ENCODE measurements around the gene TOGARAM1. TPM values are rescaled to one million over a fixed set of nuclear protein-coding genes. Genes with fewer than 3 reads are reported as not detected.

The TOGARAM1 gene, protein sequence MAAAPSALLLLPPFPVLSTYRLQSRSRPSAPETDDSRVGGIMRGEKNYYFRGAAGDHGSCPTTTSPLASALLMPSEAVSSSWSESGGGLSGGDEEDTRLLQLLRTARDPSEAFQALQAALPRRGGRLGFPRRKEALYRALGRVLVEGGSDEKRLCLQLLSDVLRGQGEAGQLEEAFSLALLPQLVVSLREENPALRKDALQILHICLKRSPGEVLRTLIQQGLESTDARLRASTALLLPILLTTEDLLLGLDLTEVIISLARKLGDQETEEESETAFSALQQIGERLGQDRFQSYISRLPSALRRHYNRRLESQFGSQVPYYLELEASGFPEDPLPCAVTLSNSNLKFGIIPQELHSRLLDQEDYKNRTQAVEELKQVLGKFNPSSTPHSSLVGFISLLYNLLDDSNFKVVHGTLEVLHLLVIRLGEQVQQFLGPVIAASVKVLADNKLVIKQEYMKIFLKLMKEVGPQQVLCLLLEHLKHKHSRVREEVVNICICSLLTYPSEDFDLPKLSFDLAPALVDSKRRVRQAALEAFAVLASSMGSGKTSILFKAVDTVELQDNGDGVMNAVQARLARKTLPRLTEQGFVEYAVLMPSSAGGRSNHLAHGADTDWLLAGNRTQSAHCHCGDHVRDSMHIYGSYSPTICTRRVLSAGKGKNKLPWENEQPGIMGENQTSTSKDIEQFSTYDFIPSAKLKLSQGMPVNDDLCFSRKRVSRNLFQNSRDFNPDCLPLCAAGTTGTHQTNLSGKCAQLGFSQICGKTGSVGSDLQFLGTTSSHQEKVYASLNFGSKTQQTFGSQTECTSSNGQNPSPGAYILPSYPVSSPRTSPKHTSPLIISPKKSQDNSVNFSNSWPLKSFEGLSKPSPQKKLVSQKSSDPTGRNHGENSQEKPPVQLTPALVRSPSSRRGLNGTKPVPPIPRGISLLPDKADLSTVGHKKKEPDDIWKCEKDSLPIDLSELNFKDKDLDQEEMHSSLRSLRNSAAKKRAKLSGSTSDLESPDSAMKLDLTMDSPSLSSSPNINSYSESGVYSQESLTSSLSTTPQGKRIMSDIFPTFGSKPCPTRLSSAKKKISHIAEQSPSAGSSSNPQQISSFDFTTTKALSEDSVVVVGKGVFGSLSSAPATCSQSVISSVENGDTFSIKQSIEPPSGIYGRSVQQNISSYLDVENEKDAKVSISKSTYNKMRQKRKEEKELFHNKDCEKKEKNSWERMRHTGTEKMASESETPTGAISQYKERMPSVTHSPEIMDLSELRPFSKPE (N-terminal part only)
- 7.1 and 7.7 TPM in 2 replicates for total RNA-seq (2014; rRNA removed; shearing (Covaris generic))

- DNase-seq (ENCODE audit: low spot score) = peak; percentile 97
These were observed at the start of gene TOGARAM1, which contains the start of gene KLHL28 for GRCh38 chr14:44961554-44962333. TSS of gene TOGARAM1 (plus strand) at chr14:44962190. CDS start at chr14:44962422, 232 bp downstream. TSS of gene KLHL28 (minus strand) at chr14:44961947. CDS start at chr14:44945928, 16,019 bp downstream.

DNA sequence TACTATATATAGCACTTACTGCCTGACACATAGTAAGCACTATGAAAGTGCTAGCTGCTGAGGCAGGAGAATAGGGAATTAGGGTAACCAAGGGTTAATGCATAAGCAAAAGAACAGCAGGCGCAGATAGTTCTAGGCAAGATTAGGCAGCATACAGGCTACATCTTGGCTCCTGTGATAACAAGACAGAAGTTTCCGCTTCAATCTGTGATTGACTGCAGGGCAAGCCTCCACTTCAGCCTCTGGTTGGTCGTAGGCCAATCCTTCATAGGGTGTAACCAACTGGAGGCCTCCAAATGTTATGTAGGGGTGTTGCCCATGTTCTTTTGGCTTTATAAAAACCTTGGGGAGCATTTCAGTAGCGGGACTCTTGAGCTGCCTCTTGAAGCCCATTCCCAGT lies 47.1 kb upstream of the TOGARAM1 start:
- no peak for DNase-seq (ENCODE audit: low spot score)

GRCh38 chr14:44928793-44929192 lies 33.2 kb upstream of the TOGARAM1 start:
- DNase-seq (ENCODE audit: low spot score) = no peak

DNA sequence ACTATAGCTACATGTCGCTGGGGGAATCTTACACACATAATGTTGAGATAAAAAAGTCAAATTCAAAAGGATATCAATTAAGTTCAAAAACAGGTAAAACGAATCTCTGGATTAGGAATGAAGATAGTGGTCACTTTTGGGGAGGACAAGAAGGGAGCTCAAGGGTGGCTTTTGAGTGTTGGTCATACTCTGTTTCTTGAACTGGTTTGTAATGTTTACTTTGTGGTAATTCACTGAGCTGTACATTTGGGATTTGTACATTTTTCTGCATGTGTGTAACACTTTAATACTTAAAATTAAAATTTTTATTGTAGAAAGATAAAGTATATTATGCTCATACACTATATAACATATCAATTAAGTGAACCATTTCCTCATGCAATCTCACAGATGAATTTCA lies 26.8 kb upstream of the TOGARAM1 start:
- DNase-seq (ENCODE audit: low spot score) = no peak

DNA sequence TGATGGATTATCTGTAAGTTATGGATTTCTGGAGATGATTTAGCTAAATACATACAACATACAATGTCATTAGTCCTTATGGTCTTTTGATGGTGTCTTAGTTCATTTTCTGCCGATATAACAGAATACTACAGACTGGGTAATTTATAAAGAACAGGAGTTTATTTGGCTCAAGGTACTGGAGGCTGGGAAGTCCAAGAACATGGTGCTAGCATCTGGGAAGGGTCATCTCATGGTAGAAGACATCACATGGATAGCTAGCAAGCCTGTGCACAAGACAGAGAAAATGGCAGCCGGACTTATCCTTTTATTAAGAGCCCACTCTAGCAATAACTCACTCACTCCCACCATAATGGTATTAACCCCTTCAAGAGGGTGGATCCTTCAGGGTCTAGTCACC lies 24.4 kb upstream of the TOGARAM1 start:
- DNase-seq (ENCODE audit: low spot score) = no peak

GRCh38 chr14:44940211-44940610 lies 21.8 kb upstream of the TOGARAM1 start:
- DNase-seq (ENCODE audit: low spot score) = no peak

GRCh38 chr14:44940944-44941343 lies 21.0 kb upstream of the TOGARAM1 start:
- no peak for DNase-seq (ENCODE audit: low spot score)

GRCh38 chr14:44941591-44941990 lies 20.4 kb upstream of the TOGARAM1 start:
- DNase-seq (ENCODE audit: low spot score) = no peak

DNA sequence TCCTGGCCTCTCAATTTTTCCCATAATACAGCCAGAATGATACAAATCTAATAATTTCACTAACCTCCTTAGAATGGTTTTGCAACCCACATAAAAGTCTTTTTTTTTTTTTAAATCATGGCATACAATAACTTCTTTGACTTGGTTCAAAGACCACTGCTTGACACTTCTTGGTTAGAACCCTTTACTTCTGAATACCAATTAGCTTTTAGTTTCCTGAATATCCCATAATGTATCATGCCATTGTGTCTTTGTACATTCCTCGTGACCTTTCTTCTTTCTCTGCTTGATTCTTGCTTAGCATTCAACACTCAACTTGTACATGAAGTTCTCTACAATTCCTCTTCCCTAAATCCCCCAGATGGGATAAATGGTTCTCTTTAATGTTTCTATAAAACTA lies 19.6 kb upstream of the TOGARAM1 start:
- DNase-seq (ENCODE audit: low spot score) = no peak

GRCh38 chr14:44944107-44944506 lies 17.9 kb upstream of the TOGARAM1 start:
- no peak for DNase-seq (ENCODE audit: low spot score)

DNA sequence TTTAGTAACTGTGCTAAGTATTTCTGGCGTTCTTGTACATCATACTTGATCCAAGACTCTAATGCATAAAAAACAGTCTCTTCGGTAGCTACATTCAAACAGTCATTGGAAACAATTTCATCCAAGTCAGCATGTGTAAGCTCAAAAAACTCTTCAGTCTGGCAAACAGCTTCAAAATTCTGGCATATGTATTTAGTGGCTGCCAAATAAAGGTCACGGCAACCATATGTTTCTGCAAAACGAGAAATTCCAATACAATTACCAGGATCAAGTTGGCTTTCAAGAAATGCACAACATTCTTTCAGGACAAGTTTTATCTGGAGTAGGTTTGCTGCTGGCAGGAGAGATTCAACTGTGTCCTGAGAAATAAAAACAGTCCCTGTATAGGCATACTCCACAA lies 16.7 kb upstream of the TOGARAM1 start:
- no peak for DNase-seq (ENCODE audit: low spot score)

GRCh38 chr14:44951051-44951450 lies 10.9 kb upstream of the TOGARAM1 start:
- no peak for DNase-seq (ENCODE audit: low spot score)

DNA sequence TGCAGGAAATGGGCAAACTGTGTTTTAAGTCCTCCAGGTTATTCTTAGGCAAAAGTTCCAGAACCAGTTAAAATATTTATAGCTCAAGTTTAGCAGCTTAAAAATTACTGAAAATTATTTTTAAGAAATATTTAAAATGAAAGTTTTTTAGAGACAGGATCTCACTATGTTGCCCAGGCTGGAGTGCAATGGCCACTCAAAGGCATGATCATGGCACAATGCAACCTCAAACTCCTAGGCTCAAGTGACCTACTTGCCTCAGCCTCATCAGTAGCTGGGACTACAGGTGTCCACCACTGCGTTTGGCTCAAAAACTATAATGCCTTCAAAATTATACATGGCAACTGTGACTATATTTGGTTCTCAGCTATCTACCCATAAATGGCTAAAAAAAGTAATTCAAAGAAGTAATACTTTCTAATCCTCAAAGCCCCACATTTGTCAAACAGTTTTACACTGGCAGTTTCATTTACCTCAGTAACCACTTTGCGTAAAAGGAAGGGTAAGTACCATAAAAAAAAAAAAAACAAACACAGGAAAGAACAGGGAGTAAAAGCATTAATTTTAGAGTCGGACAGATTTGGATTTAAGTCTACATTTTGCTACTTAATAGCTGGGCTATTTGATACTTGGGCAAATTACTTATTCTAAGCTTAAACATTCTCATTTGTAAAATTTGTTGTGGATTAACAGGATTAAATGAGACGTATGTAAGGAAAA lies 9.4 kb upstream of the TOGARAM1 start:
- no peak for DNase-seq (ENCODE audit: low spot score)

DNA sequence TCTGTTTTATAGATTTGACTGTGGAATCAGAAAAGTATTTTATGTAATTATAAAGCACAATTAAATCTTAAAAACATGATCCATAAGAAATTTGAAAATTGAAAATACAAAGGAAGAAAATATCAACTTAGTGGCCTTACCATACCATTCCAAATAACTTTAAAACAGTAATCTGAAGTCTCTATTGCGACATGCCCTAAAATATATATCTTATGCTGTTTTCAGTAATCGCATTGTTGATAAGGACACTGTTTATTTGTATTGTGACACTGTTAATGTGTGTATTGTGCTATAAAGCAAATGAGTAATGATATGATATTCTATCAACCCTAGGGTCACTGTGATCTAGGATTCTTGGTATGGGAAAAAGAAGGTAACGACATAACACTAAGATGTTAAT lies 7.2 kb upstream of the TOGARAM1 start:
- DNase-seq (ENCODE audit: low spot score) = no peak

DNA sequence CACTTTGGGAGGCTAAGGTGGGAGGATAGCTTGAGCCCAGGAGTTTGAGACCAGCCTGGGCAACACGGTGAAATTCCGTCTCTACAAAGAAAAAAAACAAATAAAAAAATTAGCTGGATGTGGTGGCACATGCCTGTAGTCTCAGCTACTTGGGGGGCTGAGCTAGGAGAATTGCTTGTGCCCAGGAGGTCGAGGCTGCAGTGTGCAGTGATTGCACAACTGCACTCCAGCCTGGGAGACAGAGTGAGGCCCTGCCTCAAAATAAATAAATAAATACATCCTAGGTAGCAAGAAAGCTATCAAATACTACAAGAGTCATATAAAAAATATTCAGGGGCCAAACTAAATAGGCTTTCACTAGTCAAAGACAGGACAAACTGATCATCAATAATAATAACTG lies 6.5 kb upstream of the TOGARAM1 start:
- no peak for DNase-seq (ENCODE audit: low spot score)

DNA sequence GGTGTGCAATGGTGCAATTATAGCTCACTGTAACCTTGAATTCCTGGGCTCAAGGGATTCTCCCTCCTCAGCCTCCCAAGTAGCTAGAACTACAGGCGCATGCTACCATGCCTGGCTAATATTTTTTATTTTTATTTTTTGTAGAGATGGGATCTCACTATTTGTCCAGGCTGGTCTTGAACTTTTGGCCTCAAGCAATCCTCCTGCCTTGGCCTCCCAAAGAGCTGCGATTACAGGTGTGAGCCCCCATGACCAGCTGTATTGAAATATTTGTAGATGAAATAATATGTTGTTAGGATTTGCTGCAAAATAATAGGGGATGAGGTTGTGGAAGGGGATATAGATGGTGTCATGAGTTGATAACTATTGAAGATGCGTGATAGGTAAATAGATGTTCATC lies 5.1 kb upstream of the TOGARAM1 start:
- no peak for DNase-seq (ENCODE audit: low spot score)

- no peak for DNase-seq (ENCODE audit: low spot score)
These were observed 2.5 kb upstream of the TOGARAM1 start for GRCh38 chr14:44959538-44959937.

DNA sequence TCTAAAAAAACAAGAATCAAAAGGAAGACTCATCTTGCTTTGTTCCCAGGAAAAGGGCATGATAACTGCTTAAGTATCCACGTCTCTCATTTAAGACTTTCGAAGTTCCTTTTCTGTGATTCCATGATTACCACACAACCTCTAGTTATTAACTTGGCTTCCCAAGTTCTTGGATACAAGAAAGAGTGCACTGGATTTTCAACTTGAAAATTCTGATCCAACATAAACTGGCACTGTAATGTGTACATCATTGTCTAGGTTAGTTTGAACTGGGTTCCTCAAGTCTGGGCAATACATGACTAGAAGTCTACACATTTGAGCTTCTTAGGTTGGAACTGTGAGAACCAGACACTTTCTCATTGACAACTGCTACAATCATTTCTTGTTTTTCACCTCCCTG lies 1.8 kb upstream of the TOGARAM1 start:
- DNase-seq (ENCODE audit: low spot score) = no peak

GRCh38 chr14:44960646-44961045 lies 1.3 kb upstream of the TOGARAM1 start:
- DNase-seq (ENCODE audit: low spot score) = no peak

DNA sequence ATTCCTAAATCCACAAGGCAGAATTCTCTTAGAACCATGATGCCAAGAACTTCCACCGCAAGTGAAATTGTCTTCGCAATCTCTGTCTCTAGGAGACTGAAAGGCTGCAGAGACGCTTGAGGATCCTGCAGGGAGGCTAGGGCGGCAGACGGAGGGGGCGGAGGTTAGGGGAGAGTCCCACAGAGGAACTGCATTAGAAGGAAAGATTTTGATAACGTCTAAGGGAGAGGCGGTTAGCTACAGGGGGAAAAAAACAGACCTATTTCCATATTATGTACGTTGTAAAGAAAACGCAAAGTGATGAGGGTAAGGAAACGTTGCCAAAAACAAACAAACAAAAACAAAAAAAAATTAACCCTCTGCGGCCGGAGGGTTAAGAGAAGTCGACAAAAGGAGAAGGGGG lies 838 bp upstream of the TOGARAM1 start:
- peak; percentile 13 for DNase-seq (ENCODE audit: low spot score)
